HG03095 (cell line): ENCODE measurements around the gene HCN3.
A peak's percentile ranks its signal among the peaks of the same experiment; 100 is the strongest.
"Not testable (repeated sequence)": the region's sequence is repeated elsewhere in the genome, so short reads cannot be mapped to it uniquely, and the experiment has no call there.

Source experiments
- ATAC-seq: cut with Tn5 transposase; IDR thresholded peaks from one replicate; pipeline ENCODE4 v1.9.1; 2021; ENCODE audit warnings: moderate library complexity; ENCODE audit not compliant: unreplicated experiment

The HCN3 gene

GRCh38 chr1:155277070-155277901, at the start of gene HCN3:
TSS of gene HCN3 (plus strand) at chr1:155277463. CDS start at chr1:155277591, 128 bp downstream.
- peak; percentile 59 for ATAC-seq

DNA sequence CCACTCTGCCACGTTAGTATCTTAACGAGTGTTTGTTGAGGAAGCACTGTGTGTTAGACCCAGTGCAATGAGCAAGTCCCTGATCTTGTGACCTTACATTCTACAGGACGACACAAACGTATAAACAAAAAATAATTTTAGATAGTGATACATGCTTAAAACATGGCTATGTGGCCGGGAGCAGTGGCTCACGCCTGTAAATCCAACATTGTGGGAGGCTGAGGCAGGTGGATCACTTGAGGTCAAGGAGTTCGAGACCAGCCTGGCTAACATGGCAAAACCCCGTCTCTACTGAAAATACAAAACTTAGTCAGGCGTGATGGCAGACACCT, 49.2 kb upstream of the HCN3 start:
- no peak for ATAC-seq

GRCh38 chr1:155231302-155231701, 46.0 kb upstream of the HCN3 start:
- ATAC-seq, result not testable (repeated sequence)

- ATAC-seq, result not testable (repeated sequence)
Observed at GRCh38 chr1:155232001-155232978, 45.0 kb upstream of the HCN3 start.

GRCh38 chr1:155233502-155233901, 43.8 kb upstream of the HCN3 start:
- ATAC-seq, result not testable (repeated sequence)

DNA sequence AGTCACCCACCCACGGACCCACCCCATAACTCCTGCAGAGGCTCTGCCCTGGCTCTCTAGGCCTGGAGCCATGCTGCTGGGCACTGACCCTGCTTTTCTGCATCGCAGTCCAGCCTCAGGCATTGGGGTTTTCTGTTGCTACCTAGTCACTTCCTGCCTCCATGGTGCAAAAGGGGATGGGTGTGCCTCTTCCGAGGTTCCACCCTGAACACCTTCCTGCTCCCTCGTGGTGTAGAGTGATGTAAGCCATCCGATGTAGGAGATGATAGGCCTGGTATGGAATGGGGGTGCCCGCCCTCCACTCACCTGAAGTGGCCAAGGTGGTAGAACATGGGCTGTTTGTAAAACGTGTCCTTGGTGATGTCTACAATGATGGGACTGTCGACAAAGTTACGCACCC, 41.9 kb upstream of the HCN3 start:
- ATAC-seq, result not testable (repeated sequence)

- ATAC-seq, result no peak
Observed at GRCh38 chr1:155236451-155236850, 40.8 kb upstream of the HCN3 start.

GRCh38 chr1:155241069-155241679, 36.1 kb upstream of the HCN3 start:
- no peak for ATAC-seq

GRCh38 chr1:155241841-155242264, 35.4 kb upstream of the HCN3 start:
- ATAC-seq, result no peak

- ATAC-seq, result no peak
Observed at GRCh38 chr1:155242805-155243358, 34.4 kb upstream of the HCN3 start.

GRCh38 chr1:155244368-155245162, 32.7 kb upstream of the HCN3 start:
- ATAC-seq, result peak; percentile 74

DNA sequence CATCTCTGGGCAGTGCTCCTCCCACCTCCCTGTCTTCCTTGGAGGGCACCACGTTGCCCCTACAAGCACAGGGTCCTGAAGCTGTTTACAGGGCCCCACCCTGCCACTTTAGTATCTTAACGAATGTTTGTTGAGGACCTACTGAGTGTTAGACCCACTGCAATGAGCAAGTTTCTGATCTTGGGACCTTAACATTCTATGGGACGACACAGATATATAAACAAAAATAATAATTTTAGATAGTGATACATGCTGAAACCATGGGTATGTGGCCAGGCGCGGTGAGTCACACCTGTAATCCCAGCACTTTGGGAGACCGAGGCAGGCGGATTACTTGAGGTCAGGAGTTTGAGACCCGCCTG, 32.1 kb upstream of the HCN3 start:
- ATAC-seq, result no peak

DNA sequence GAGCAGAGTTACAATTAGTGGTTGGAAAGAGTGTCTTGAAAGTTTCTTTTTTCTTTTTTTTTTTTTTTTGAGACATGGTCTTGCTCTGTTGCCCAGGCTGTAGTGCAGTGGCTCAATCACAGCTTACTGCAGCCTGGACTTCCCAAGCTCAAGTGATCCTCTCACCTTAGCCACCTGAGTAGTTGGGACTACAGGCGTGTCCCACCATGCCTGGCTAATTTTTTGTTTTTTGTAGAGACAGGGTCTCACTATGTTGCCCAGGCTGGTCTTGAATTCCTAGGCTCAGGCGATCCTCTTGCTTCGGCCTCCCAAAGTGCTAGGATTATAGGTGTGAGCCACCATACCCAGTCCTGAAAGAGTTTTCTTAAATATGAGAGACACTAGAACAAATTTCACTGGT, 30.5 kb upstream of the HCN3 start:
- not testable (repeated sequence) for ATAC-seq

DNA sequence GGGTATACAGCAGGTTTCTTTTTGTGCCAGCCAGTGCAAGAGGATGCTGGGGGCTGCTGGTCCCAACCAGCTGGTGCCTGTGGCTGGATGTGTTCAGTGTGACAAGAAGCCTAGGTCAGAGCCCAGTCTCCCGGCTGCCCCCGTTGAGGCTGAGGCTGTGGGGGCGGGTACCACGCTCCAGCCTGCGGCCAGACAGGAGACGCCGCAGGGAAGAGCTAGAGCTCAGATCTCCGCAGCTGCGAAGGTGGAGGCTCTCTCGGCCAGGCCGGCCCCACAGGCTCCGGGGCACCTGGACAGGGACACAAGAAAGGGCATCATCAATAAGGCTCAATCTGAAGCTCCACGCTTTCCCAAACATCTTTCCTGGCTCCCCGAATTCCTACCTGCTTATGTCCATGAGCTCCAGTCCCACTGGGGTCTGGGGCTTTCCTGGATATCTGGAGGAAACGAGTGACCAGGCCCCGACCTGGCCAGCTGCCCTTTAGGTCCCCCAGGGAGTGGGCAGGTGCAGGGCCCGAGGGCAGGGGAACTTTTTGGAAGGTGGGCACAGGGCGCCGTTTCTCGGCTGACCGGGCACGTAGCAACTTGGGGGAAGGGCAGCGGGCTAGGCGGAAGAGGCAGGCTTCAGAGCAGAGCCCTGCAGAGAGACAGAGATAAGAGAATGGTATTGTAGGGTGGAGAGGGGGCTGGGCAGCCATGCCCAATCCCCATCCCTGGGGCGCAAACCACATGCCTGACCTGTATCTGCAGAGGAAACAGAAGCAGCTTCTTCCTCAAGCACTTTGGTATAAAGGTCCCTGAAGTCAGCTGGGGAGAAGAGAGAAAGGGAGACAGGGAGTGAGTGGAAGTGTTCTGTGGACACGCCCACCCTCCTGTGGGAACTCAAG, 29.4 kb upstream of the HCN3 start:
- no peak for ATAC-seq

DNA sequence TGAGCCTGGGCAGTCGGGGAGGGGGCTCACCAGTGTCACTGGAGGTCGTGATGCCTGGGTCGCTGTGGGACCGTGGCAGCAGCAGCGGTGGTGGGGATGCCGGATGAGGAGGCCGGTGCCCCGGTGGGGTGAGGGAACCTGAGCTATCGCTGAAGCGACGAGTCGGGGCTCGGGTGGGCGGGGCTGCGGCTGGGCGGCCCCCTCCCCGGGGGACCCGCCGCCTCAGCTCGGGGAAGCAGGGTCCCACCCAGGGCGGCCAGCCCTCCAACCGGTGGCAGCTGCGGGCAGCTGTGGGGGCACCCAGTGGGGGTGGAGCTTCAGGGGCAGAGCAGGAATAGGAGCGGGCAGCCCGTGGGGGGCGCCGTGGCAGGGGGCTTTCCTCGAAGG, 27.0 kb upstream of the HCN3 start:
- no peak for ATAC-seq

GRCh38 chr1:155250633-155251449, 26.4 kb upstream of the HCN3 start:
- peak; percentile 70 for ATAC-seq

GRCh38 chr1:155251566-155251965, 25.7 kb upstream of the HCN3 start:
- no peak for ATAC-seq

DNA sequence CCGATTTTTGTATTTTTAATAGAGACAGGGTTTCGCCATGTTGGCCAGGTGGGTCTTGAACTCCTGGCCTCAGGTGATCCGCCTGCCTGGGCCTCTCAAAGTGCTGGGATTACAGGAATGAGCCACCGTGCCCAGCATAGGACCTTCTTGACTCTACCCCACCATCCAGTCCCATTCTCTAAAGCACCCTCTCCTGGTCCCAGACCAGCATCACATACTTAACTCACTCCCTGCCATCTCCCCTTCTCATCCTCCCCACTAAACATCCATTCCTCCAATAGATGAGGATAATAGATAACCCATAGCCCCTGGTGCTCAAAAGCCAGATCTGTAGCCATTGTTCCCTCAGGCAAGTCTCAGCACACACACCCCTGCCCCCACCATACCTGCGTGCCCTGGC, 24.1 kb upstream of the HCN3 start:
- ATAC-seq, result no peak
